Pons (tissue), 1 donor: ENCODE results near the gene NOTCH2.
"Not testable (repeated sequence)": the region's sequence is repeated elsewhere in the genome, so short reads cannot be mapped to it uniquely, and the experiment has no call there.

Experiments used
- DNase-seq: peaks from one replicate; pipeline ENCODE4 v3.0.0-alpha.2; 2016; ENCODE audit warnings: low spot score

NOTCH2 gene

GRCh38 chr1:120068683-120069066 is 787 bp downstream of the NOTCH2 start:
- DNase-seq: not testable (repeated sequence)

GRCh38 chr1:120048208-120048607 is 21.3 kb downstream of the NOTCH2 start:
- not testable (repeated sequence) for DNase-seq

GRCh38 chr1:120041771-120042170 is 27.7 kb downstream of the NOTCH2 start:
- DNase-seq: not testable (repeated sequence)

GRCh38 chr1:120032253-120032652 is 37.2 kb downstream of the NOTCH2 start:
- DNase-seq: not testable (repeated sequence)

GRCh38 chr1:120023791-120024190 is 45.7 kb downstream of the NOTCH2 start:
- DNase-seq: not testable (repeated sequence)

- not testable (repeated sequence) for DNase-seq
These were observed 54.5 kb downstream of the NOTCH2 start for GRCh38 chr1:120014978-120015377.

- DNase-seq: not testable (repeated sequence)
These were observed 61.1 kb downstream of the NOTCH2 start for GRCh38 chr1:120008320-120008719.

- DNase-seq: not testable (repeated sequence)
These were observed 61.6 kb downstream of the NOTCH2 start for GRCh38 chr1:120007850-120008249.

- DNase-seq: not testable (repeated sequence)
These were observed 68.4 kb downstream of the NOTCH2 start for GRCh38 chr1:120001035-120001434.

- not testable (repeated sequence) for DNase-seq
These were observed 72.6 kb downstream of the NOTCH2 start for GRCh38 chr1:119996731-119997312.

GRCh38 chr1:119995975-119996374 is 73.5 kb downstream of the NOTCH2 start:
- not testable (repeated sequence) for DNase-seq

GRCh38 chr1:119988306-119989062 is 81.0 kb downstream of the NOTCH2 start:
- no peak for DNase-seq

GRCh38 chr1:119987686-119988085 is 81.8 kb downstream of the NOTCH2 start:
- DNase-seq: no peak

GRCh38 chr1:119987112-119987511 is 82.3 kb downstream of the NOTCH2 start:
- DNase-seq: no peak

GRCh38 chr1:119986007-119986497 is 83.4 kb downstream of the NOTCH2 start:
- DNase-seq: no peak

- DNase-seq: no peak
These were observed 84.7 kb downstream of the NOTCH2 start for GRCh38 chr1:119984771-119985170.

- no peak for DNase-seq
These were observed 87.3 kb downstream of the NOTCH2 start for GRCh38 chr1:119981986-119982815.

- no peak for DNase-seq
These were observed 88.0 kb downstream of the NOTCH2 start for GRCh38 chr1:119981496-119981895.

- DNase-seq: no peak
These were observed 91.4 kb downstream of the NOTCH2 start for GRCh38 chr1:119978018-119978505.

GRCh38 chr1:119977113-119977736 is 92.2 kb downstream of the NOTCH2 start:
- not testable (repeated sequence) for DNase-seq

- DNase-seq: not testable (repeated sequence)
These were observed 93.7 kb downstream of the NOTCH2 start for GRCh38 chr1:119975582-119976254.
